ENCODE results near the gene CKB.

The CKB gene

GRCh38 chr14:103483600-103483999, 39.0 kb downstream of the CKB start:
- no peak for DNase-seq

GRCh38 chr14:103480595-103480994, 42.0 kb downstream of the CKB start:
- no peak for DNase-seq

- no peak for DNase-seq
These were observed 46.0 kb downstream of the CKB start for GRCh38 chr14:103476631-103477030.

GRCh38 chr14:103476065-103476464, 46.6 kb downstream of the CKB start:
- no peak for DNase-seq

GRCh38 chr14:103474893-103475292, 47.7 kb downstream of the CKB start:
- DNase-seq = no peak

- no peak for DNase-seq
These were observed 49.7 kb downstream of the CKB start for GRCh38 chr14:103472939-103473338.

All from NCI-H1092 treated with DMSO at 0.1 percent for 48 hours (cell line).